ENCODE measurements around the gene PLA2G6. TPM values are rescaled to one million over a fixed set of nuclear protein-coding genes. Genes with fewer than 3 reads are reported as not detected.

Gene PLA2G6
- total RNA-seq, 1 experiment from 2014 or later: 29.9 TPM

GRCh38 chr22:38065539-38065938 lies 116.1 kb downstream of the PLA2G6 start (continued):
- TF ChIP-seq NR1H2 (CRISPR knock-in tag; IDR thresholded peaks at IDR 0.05) (no peak), ETV6 (CRISPR knock-in tag; IDR thresholded peaks at IDR 0.05) (no peak), ARID4B (CRISPR knock-in tag; IDR thresholded peaks at IDR 0.05; ENCODE audit: borderline replicate concordance) (no peak), GRHL2 (CRISPR knock-in tag; IDR thresholded peaks at IDR 0.05; ENCODE audit: insufficient replicate concordance, severe bottlenecking) (no peak), ZNF423 (CRISPR knock-in tag; IDR thresholded peaks at IDR 0.05) (no peak), ZNF263 (CRISPR knock-in tag; IDR thresholded peaks at IDR 0.05; ENCODE audit: low read depth) (no peak), EMX1 (CRISPR knock-in tag; IDR thresholded peaks at IDR 0.05) (no peak), ZNF396 (CRISPR knock-in tag; IDR thresholded peaks at IDR 0.05; ENCODE audit: borderline replicate concordance) (no peak)

GRCh38 chr22:38062791-38063190 lies 118.8 kb downstream of the PLA2G6 start:
- H3K4me1 Mint-ChIP-seq: peaks cover 5% of the 10 kb centered on the region
- H3K4me3 Mint-ChIP-seq: no peak overlapping the region
- TF ChIP-seq ZNF423 (CRISPR knock-in tag; IDR thresholded peaks at IDR 0.05) (no peak), ZNF512 (CRISPR knock-in tag; IDR thresholded peaks at IDR 0.05; ENCODE audit: borderline replicate concordance) (no peak), HMGXB4 (CRISPR knock-in tag; IDR thresholded peaks at IDR 0.05) (no peak), ATF6 (CRISPR knock-in tag; IDR thresholded peaks at IDR 0.05) (no peak), ZNF317 (CRISPR knock-in tag; IDR thresholded peaks at IDR 0.05; ENCODE audit: borderline replicate concordance, low read depth) (no peak), E2F4 (CRISPR knock-in tag; IDR thresholded peaks at IDR 0.05; ENCODE audit: borderline replicate concordance, low read depth) (no peak), GRHL2 (CRISPR knock-in tag; IDR thresholded peaks at IDR 0.05; ENCODE audit: insufficient replicate concordance, severe bottlenecking) (no peak), CBFB (CRISPR knock-in tag; IDR thresholded peaks at IDR 0.05; ENCODE audit: low read depth) (no peak), ZSCAN18 (CRISPR knock-in tag; IDR thresholded peaks at IDR 0.05) (no peak), ZNF532 (CRISPR knock-in tag; IDR thresholded peaks at IDR 0.05; ENCODE audit: borderline replicate concordance) (no peak)

More at GRCh38 chr22:38062791-38063190, 118.8 kb downstream of the PLA2G6 start:
- POLR2A ChIA-PET: no interaction called here
- no peaks in the 10 kb centered on the region for H3K9me3 Mint-ChIP-seq
- no peak for ATAC-seq
- peaks cover 27% of the 10 kb centered on the region for H3K36me3 Mint-ChIP-seq
- no peak for DNase-seq (ENCODE audit: low spot score)
- no peaks in the 10 kb centered on the region for H3K27me3 Mint-ChIP-seq (ENCODE audit: low read depth)
- CTCF ChIA-PET: no interaction called here
- H3K27ac Mint-ChIP-seq: no peak overlapping the region
